Stimulated activated memory B cell treated with anti-CD40 and anti-IgM and Interleukin-4, amounts not matched to agents 10 μg/mL and 1 μg/mL and 100 μg/mL, for 72 hours (primary cell): ENCODE results near the gene IL1F10.
A peak's percentile ranks its signal among the peaks of the same experiment; 100 is the strongest.

Experiments
- ATAC-seq: fragments of 150-1000 bp; cut with Tn5 transposase; 2 replicates; pipeline ENCODE4 v1.10.0; 2021
- H3K27ac Mint-ChIP-seq: one replicate; pipeline ENCODE4 v1.8.0; 2022; ENCODE audit warnings: mild to moderate bottlenecking, mixed read lengths
- H3K27me3 Mint-ChIP-seq: one replicate; pipeline ENCODE4 v1.8.0; 2022; ENCODE audit warnings: mixed read lengths
- H3K36me3 Mint-ChIP-seq: one replicate; pipeline ENCODE4 v1.8.0; 2022; ENCODE audit warnings: mixed read lengths
- H3K4me1 Mint-ChIP-seq: one replicate; pipeline ENCODE4 v1.8.0; 2022; ENCODE audit warnings: mixed read lengths
- H3K4me3 Mint-ChIP-seq: one replicate; pipeline ENCODE4 v1.8.0; 2022; ENCODE audit warnings: mild to moderate bottlenecking, moderate library complexity, mixed read lengths
- H3K9me3 Mint-ChIP-seq: one replicate; pipeline ENCODE4 v1.8.0; 2022; ENCODE audit warnings: mixed read lengths

The IL1F10 gene

GRCh38 chr2:113124181-113124961 is 56.6 kb downstream of the IL1F10 start:
- H3K4me3 Mint-ChIP-seq = no peak overlapping the region
- ATAC-seq = peak; percentile 62

More at GRCh38 chr2:113124181-113124961, 56.6 kb downstream of the IL1F10 start:
- no peaks in the 10 kb centered on the region for H3K9me3 Mint-ChIP-seq
- no peak overlapping the region for H3K27ac Mint-ChIP-seq
- H3K4me1 Mint-ChIP-seq = peaks cover 42% of the 10 kb centered on the region
- H3K36me3 Mint-ChIP-seq = no peaks in the 10 kb centered on the region
- no peaks in the 10 kb centered on the region for H3K27me3 Mint-ChIP-seq
